ENCODE data around the gene OLAH. TPM values are rescaled to one million over a fixed set of nuclear protein-coding genes. Genes with fewer than 3 reads are reported as not detected.

Gene OLAH
- total RNA-seq, 4 donors from 2014 or later, result 2.9 to 15.3 (median 6.7) TPM

DNA sequence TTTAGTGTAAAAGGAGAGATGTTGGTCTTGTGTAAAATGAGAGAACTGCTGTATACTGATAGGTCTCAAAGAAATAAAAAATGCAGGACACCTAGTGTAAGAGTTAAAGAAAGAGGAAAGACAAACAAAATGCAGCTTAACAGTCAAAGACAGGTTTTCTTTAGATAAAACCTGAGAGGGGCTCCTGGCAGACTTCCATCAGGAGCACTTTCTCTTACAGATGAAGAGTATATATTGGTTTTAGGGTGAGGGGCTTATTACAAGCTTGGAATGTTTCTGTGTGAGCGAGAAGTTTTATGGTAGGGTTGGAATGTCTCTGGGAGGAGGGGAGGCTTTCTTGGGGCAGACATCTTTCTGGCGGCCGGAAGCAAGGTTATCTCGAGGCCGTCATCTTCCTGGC, 28.6 kb downstream of the OLAH start:
- Histone ChIP-seq H3K36me3 (no peaks in the 10 kb centered on the region), H3K27ac (no peak overlapping the region), H3K4me3 (no peak overlapping the region), H3K27me3 (no peaks in the 10 kb centered on the region), H3K4me1 (no peaks in the 10 kb centered on the region), H3K9me3 (peaks cover 0 to 11% (median 0%) of the 10 kb centered on the region in 4 donors)
- WGBS, 2 donors, result 91 to 97% methylated on average over 5 of the region's 5 CpGs
- no peak for DNase-seq (ENCODE audit: low spot score in 2 of 2)
- TF ChIP-seq, protein P1, sequence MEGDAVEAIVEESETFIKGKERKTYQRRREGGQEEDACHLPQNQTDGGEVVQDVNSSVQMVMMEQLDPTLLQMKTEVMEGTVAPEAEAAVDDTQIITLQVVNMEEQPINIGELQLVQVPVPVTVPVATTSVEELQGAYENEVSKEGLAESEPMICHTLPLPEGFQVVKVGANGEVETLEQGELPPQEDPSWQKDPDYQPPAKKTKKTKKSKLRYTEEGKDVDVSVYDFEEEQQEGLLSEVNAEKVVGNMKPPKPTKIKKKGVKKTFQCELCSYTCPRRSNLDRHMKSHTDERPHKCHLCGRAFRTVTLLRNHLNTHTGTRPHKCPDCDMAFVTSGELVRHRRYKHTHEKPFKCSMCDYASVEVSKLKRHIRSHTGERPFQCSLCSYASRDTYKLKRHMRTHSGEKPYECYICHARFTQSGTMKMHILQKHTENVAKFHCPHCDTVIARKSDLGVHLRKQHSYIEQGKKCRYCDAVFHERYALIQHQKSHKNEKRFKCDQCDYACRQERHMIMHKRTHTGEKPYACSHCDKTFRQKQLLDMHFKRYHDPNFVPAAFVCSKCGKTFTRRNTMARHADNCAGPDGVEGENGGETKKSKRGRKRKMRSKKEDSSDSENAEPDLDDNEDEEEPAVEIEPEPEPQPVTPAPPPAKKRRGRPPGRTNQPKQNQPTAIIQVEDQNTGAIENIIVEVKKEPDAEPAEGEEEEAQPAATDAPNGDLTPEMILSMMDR (IDR thresholded peaks at IDR 0.05), result no peak
- no peak for TF ChIP-seq EP300 (IDR thresholded peaks at IDR 0.05)
- no peak for TF ChIP-seq POLR2A (IDR thresholded peaks at IDR 0.05)

DNA sequence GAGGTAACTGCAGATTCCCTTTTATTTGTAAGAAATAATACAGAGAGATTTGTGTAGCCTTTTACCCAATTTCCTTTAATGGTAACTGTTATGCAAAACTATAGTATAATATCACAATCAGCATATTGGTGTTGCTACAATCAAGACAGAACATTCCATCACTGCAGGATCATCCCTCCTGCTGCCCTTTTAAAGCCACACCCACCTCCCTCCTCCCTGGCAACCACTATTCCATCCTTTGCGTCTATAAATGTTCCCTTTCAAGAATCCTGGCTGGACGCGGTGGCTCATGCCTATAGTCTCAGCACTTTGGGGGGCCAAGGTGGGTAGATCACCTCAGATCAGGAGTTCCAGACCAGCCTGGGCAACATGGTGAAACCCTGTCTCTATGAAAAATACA, 31.7 kb downstream of the OLAH start:
- TF ChIP-seq, protein P1 (IDR thresholded peaks at IDR 0.05), result no peak
- TF ChIP-seq EP300 (IDR thresholded peaks at IDR 0.05), result no peak
- no peak for TF ChIP-seq POLR2A (IDR thresholded peaks at IDR 0.05)
- no peak for DNase-seq (ENCODE audit: low spot score in 2 of 2)
- no peaks in the 10 kb centered on the region for H3K36me3 ChIP-seq
- H3K27ac ChIP-seq, result no peak overlapping the region
- no peaks in the 10 kb centered on the region for H3K27me3 ChIP-seq
- WGBS, 2 donors, result 84 to 94% methylated on average over 3 of the region's 3 CpGs
- no peaks in the 10 kb centered on the region for H3K9me3 ChIP-seq
- H3K4me3 ChIP-seq, result no peak overlapping the region
- H3K4me1 ChIP-seq, result no peaks in the 10 kb centered on the region

DNA sequence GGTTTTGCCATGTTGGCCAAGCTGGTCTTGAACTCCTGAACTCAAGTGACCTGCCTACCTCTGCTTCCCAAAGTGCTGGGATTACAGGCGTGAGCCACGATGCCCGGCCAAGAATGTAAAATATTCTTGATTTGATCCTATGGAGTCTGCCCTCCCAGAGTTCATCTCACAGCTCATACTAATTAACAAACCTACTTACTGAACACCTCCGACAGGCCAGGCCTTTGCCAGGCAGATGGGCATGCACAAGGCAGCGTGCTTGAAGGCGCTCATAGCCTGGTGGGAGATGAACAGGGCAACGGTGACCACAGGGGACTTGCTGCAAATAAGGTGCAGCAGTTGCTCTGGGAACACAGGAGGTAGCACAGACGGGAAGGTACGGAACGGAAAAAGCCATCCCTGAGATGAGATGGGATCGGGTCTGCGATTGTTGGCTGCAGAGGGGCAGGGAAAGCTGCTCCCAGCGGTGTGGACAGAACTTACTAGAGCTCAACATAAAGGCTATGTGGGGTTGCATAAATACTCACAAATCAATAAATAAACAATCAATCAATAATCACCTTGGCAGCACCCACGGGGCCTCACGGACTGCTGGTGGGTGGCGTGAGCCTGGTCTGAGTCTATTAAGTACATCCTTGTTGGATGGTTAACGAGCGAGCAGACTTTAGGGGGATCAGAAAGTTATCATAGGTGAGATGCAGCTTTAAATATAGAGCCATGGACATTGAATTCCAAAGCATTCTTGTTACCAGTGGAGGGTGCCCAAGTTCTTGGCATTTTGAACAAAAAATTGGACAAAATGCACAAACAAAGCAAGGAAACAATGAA, 40.1 kb downstream of the OLAH start:
- Histone ChIP-seq H3K4me1 (peaks cover 0 to 24% (median 1%) of the 10 kb centered on the region in 4 donors), H3K4me3 (peak overlapping the region; percentile 25 to 54 (median 32)), H3K36me3 (no peaks in the 10 kb centered on the region), H3K27ac (peak overlapping the region; percentile 15 to 79 (median 48)), H3K9me3 (no peaks in the 10 kb centered on the region), H3K27me3 (no peaks in the 10 kb centered on the region)
- TF ChIP-seq EP300 (IDR thresholded peaks at IDR 0.05), result no peak
- TF ChIP-seq, protein P1 (IDR thresholded peaks at IDR 0.05), result peak in 1 of 5 experiments; percentile 24
- no peak for DNase-seq (ENCODE audit: low spot score in 2 of 2)
- 60 to 63% methylated on average over 18 of the region's 18 CpGs for WGBS, 2 donors

DNA sequence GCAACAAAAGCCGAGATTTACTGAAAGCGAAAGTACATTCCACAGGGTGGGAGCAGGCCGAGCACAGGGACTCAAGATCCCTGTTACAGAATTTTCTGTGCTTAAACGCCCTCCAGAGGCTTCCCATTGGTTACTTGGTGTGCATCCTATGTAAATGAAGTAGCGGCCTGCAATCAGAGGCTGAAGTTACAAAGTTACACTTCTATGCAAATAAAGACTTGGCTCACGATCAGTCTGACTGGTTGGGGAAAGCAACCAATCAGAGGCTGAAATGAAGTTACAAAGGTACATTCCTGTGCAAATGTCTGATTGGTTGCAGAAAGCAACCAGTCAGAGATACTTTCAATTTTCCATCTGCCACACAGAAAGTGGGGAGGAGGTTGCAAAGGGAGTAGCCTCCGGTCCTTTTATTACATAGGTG, 40.8 kb downstream of the OLAH start:
- peak in 1 of 2 donors; percentile 18 for DNase-seq (ENCODE audit: low spot score in 2 of 2)
- no peaks in the 10 kb centered on the region for H3K9me3 ChIP-seq
- WGBS, 2 donors, result 13 to 20% methylated on average over 7 of the region's 7 CpGs
- no peaks in the 10 kb centered on the region for H3K27me3 ChIP-seq
- TF ChIP-seq EP300 (IDR thresholded peaks at IDR 0.05) (peak; percentile 31 to 38), POLR2A (IDR thresholded peaks at IDR 0.05) (peak in 1 of 2 donors; percentile 13)
- TF ChIP-seq, protein P1 (IDR thresholded peaks at IDR 0.05), result peak in 1 of 5 experiments; percentile 17
- H3K27ac ChIP-seq, result peak overlapping the region; percentile 15 to 79 (median 48)
- H3K4me3 ChIP-seq, result peak overlapping the region; percentile 25 to 54 (median 32)
- no peaks in the 10 kb centered on the region for H3K36me3 ChIP-seq
- peaks cover 0 to 26% (median 1%) of the 10 kb centered on the region in 4 donors for H3K4me1 ChIP-seq
